ENCODE measurements around the gene PPP1R10. TPM values are rescaled to one million over a fixed set of nuclear protein-coding genes. Genes with fewer than 3 reads are reported as not detected.

PPP1R10 gene
- total RNA-seq, 2 donors from 2014 or later: 36.1 to 48.1 TPM

DNA sequence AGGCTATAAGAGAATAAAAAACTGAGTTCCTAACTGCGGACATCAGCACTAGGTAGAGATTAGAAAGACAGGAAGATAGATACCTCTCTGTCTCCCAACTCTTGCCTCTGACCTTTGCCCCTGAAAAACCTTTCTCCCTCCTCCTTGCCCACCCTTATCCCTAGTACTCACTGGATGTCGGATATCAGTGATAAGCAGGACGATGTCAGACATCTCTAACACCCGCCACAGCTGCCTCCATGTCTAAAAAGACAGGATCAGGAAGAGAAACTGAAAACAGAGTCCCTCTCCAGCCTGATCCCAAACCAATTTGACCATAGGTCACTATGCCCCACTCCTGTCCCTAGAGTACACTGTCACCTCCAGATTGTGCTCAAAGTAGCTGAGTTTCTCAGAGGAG is 62.6 kb downstream of the PPP1R10 start:
- TF ChIP-seq, protein P1, sequence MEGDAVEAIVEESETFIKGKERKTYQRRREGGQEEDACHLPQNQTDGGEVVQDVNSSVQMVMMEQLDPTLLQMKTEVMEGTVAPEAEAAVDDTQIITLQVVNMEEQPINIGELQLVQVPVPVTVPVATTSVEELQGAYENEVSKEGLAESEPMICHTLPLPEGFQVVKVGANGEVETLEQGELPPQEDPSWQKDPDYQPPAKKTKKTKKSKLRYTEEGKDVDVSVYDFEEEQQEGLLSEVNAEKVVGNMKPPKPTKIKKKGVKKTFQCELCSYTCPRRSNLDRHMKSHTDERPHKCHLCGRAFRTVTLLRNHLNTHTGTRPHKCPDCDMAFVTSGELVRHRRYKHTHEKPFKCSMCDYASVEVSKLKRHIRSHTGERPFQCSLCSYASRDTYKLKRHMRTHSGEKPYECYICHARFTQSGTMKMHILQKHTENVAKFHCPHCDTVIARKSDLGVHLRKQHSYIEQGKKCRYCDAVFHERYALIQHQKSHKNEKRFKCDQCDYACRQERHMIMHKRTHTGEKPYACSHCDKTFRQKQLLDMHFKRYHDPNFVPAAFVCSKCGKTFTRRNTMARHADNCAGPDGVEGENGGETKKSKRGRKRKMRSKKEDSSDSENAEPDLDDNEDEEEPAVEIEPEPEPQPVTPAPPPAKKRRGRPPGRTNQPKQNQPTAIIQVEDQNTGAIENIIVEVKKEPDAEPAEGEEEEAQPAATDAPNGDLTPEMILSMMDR (IDR thresholded peaks at IDR 0.05): no peak
- TF ChIP-seq POLR2A (IDR thresholded peaks at IDR 0.05): no peak
- no peak overlapping the region for H3K27ac ChIP-seq
- DNase-seq: no peak
- H3K4me3 ChIP-seq: no peak overlapping the region
- H3K9me3 ChIP-seq: no peaks in the 10 kb centered on the region
- no peak for ATAC-seq
- H3K36me3 ChIP-seq (replicated peaks in 1 of 2; ENCODE audit: insufficient read depth in 1 of 2, low read depth in 2 of 2): peaks cover 0 to 11% of the 10 kb centered on the region in 2 donors
- intact Hi-C loops (cut with DNase I): no loop called here
- peaks cover 27% of the 10 kb centered on the region for H3K4me1 ChIP-seq
- no peaks in the 10 kb centered on the region for H3K27me3 ChIP-seq
- WGBS, 2 donors: 80 to 88% methylated on average over 4 of the region's 4 CpGs

MicroRNA genes within 50 kb of the gene (microRNA counts, 767-probe panel; counts per million panel counts)
- 0 to 736 counts per million in 2 donors for microRNA hsa-miR-877-5p

Small RNA genes within 50 kb of the gene (microRNA-seq; reads per million reads assigned to microRNA genes)
- 36.8 to 45.3 reads per million in 2 donors for gene MIR877 (ENCODE audit: borderline number of aligned reads in 2 of 2, borderline replicate concordance in 2 of 2)

Small RNA genes within 50 kb of the gene (small RNA-seq; reads per million reads assigned to genes)
- 1.7 reads per million, percentile 64 among the genes with 10 or more reads in this experiment for gene MIR877

Other genes starting within 250 kb of the PPP1R10 start
- 100 to 1,000 TPM; 133 to 216 TPM for gene HLA-E, start 127.7 kb downstream of the PPP1R10 start, total RNA-seq
- 10 to 100 TPM; 18.7 to 24.7 TPM for gene GNL1, start 60.8 kb downstream of the PPP1R10 start, total RNA-seq
- gene PRR3, start 59.9 kb downstream of the PPP1R10 start, total RNA-seq: 10 to 100 TPM in 1 of 2 donors, 1 to 10 TPM in 1; 6.9 to 10.4 TPM
- 10 to 100 TPM; 27.0 to 37.6 TPM for gene ABCF1, start 45.8 kb downstream of the PPP1R10 start, total RNA-seq
- gene MRPS18B, start 597 bp upstream of the PPP1R10 start, total RNA-seq: 10 to 100 TPM; 26.4 to 35.5 TPM
- 1 to 10 TPM; 2.0 to 5.4 TPM for gene ATAT1, start 9.6 kb upstream of the PPP1R10 start, total RNA-seq
- gene C6orf136, start 29.9 kb upstream of the PPP1R10 start, total RNA-seq: 10 to 100 TPM in 1 of 2 donors, 1 to 10 TPM in 1; 7.3 to 28.3 TPM
- 10 to 100 TPM; 12.2 to 24.4 TPM for gene DHX16, start 55.8 kb upstream of the PPP1R10 start, total RNA-seq
- 10 to 100 TPM; 14.5 to 20.0 TPM for gene PPP1R18, start 69.4 kb upstream of the PPP1R10 start, total RNA-seq
- 1 to 10 TPM; 2.6 to 5.2 TPM for gene NRM, start 73.7 kb upstream of the PPP1R10 start, total RNA-seq
- 10 to 100 TPM; 11.4 to 18.1 TPM for gene MDC1, start 100.0 kb upstream of the PPP1R10 start, total RNA-seq
- 10 to 100 TPM; 80.9 to 84.4 TPM for gene TUBB, start 103.1 kb upstream of the PPP1R10 start, total RNA-seq
- gene FLOT1, start 125.4 kb upstream of the PPP1R10 start, total RNA-seq: 10 to 100 TPM; 70.0 to 82.4 TPM
- 10 to 100 TPM; 46.4 to 60.3 TPM for gene IER3, start 127.3 kb upstream of the PPP1R10 start, total RNA-seq

Measured in body of pancreas (tissue), 4 donors.